H1 (cell line): Measurements from ENCODE around the gene ROBO2. TPM values are rescaled to one million over a fixed set of nuclear protein-coding genes. Genes with fewer than 3 reads are reported as not detected.

Source experiments
- CTCF ChIA-PET: fragments of 300-600 bp; sonication (Branson Sonifier 250); formaldehyde crosslinking; loops from one replicate; lab custom pipeline; 2021; ENCODE audit not compliant: partially characterized antibody; lab: Charles Lee
- POLR2A ChIA-PET: fragments of 300-600 bp; sonication (Branson Sonifier 250); formaldehyde crosslinking; loops from one replicate; lab custom pipeline; 2021; ENCODE audit warnings: inconsistent platforms; ENCODE audit not compliant: partially characterized antibody; lab: Charles Lee
- DNase-seq, 2 experiments: peaks; one replicate each; pipeline versions ENCODE4 v3.0.0 to v3.0.0-alpha.2; 2010 to 2022; ENCODE audit warnings: low spot score in 2 of 2, low read depth in 1 of 2, mixed read lengths in 1 of 2
- FAIRE-seq: peaks from 2 replicates; lab custom pipeline; 2011; peaks lifted over from hg19 to GRCh38; lab: Jason Lieb, UNC
- H2AFZ ChIP-seq: 2 replicates; pipeline ENCODE4 v1.8.1; 2012; ENCODE audit warnings: low read length, inconsistent platforms
- H2AK5ac ChIP-seq: 2 replicates; pipeline ENCODE4 v1.6.1; 2013; ENCODE audit warnings: low read depth, low read length
- H2BK120ac ChIP-seq: replicated peaks from 2 replicates; pipeline ENCODE3; 2013; ENCODE audit warnings: low read depth, low read length, inconsistent platforms
- H2BK12ac ChIP-seq: 2 replicates; pipeline ENCODE4 v1.6.1; 2013; ENCODE audit warnings: low read depth, low read length
- H2BK15ac ChIP-seq: 2 replicates; pipeline ENCODE4 v1.6.1; 2013; ENCODE audit warnings: low read length
- H2BK20ac ChIP-seq: 2 replicates; pipeline ENCODE4 v1.6.1; 2013; ENCODE audit warnings: low read length
- H2BK5ac ChIP-seq: 2 replicates; pipeline ENCODE4 v1.6.1; 2013; ENCODE audit warnings: low read depth, low read length
- H3K14ac ChIP-seq: 2 replicates; pipeline ENCODE4 v1.6.1; 2013; ENCODE audit warnings: inconsistent platforms; ENCODE audit not compliant: insufficient read length
- H3K18ac ChIP-seq: 2 replicates; pipeline ENCODE4 v1.6.1; 2013; ENCODE audit warnings: low read length; ENCODE audit errors: extremely low read depth
- H3K23ac ChIP-seq: 2 replicates; pipeline ENCODE4 v1.6.1; 2013; ENCODE audit warnings: inconsistent platforms; ENCODE audit not compliant: insufficient read length
- H3K23me2 ChIP-seq: 2 replicates; pipeline ENCODE4 v1.6.1; 2013; ENCODE audit warnings: low read depth, low read length
- H3K27ac ChIP-seq: 2 replicates; pipeline ENCODE4 v1.6.1; 2011; ENCODE audit warnings: low read depth, low read length, inconsistent platforms
- H3K27me3 ChIP-seq, 4 experiments: replicated peaks in 1 of 4; 1 replicate in 1 of 4; 2 replicates in 3 of 4; pipeline versions ENCODE4 v1.6.1 to v1.8.1; 2011 to 2013; ENCODE audit warnings: low read length in 3 of 4, mild to moderate bottlenecking in 3 of 4, inconsistent platforms in 2 of 4, mixed read lengths in 2 of 4, moderate library complexity in 1 of 4; ENCODE audit not compliant: control insufficient read depth in 3 of 4, insufficient read depth in 3 of 4; ENCODE audit errors: extremely low read depth in 1 of 4
- H3K36me3 ChIP-seq, 4 experiments: 2 replicates each; pipeline versions ENCODE4 v1.6.1 to v1.8.1; 2011 to 2013; ENCODE audit warnings: mild to moderate bottlenecking in 4 of 4, low read length in 3 of 4, moderate library complexity in 2 of 4, control low read depth in 1 of 4, inconsistent platforms in 1 of 4; ENCODE audit not compliant: insufficient read depth in 4 of 4, control insufficient read depth in 2 of 4
- H3K4ac ChIP-seq: replicated peaks from 2 replicates; pipeline ENCODE3; 2013; ENCODE audit warnings: low read length, low read depth, mixed read lengths, inconsistent platforms; ENCODE audit not compliant: insufficient read length
- H3K4me1 ChIP-seq, 4 experiments: replicated peaks in 1 of 4; 1 replicate in 1 of 4; 2 replicates in 3 of 4; pipeline versions ENCODE4 v1.6.1 to v1.8.1; 2011 to 2013; ENCODE audit warnings: low read length in 3 of 4, inconsistent platforms in 2 of 4, mixed read lengths in 1 of 4; ENCODE audit not compliant: insufficient read depth in 4 of 4, control insufficient read depth in 3 of 4
- H3K4me2 ChIP-seq, 2 experiments: 2 replicates each; pipeline versions ENCODE4 v1.6.1 to v1.8.1; 2011 to 2013; ENCODE audit warnings: low read depth in 2 of 2, low read length in 2 of 2, control low read depth in 1 of 2, inconsistent platforms in 1 of 2, mild to moderate bottlenecking in 1 of 2; ENCODE audit not compliant: insufficient read depth in 1 of 2
- H3K4me3 ChIP-seq, 4 experiments: fragments of 200-600, 300-600 bp in 1 of 4; sonication (generic), shearing (Covaris generic), sonication (Bioruptor Twin) in 1 of 4; 2 replicates each; pipeline versions ENCODE4 v1.5.1 to v1.8.1; 2011 to 2016; ENCODE audit warnings: low read length in 4 of 4, low read depth in 3 of 4, control low read depth in 2 of 4, inconsistent platforms in 2 of 4, mild to moderate bottlenecking in 2 of 4, mixed read lengths in 1 of 4, moderate library complexity in 1 of 4; ENCODE audit not compliant: insufficient read depth in 2 of 4; ENCODE audit errors: extremely low read depth in 1 of 4
- H3K56ac ChIP-seq: replicated peaks from 2 replicates; pipeline ENCODE3; 2013; ENCODE audit warnings: low read depth, mild to moderate bottlenecking, mixed read lengths, low read length, inconsistent platforms; ENCODE audit not compliant: insufficient read length
- H3K79me1 ChIP-seq: 2 replicates; pipeline ENCODE4 v1.6.1; 2013; ENCODE audit warnings: low read depth, low read length, control low read depth
- H3K79me2 ChIP-seq, 2 experiments: 2 replicates each; pipeline versions ENCODE4 v1.6.1 to v1.8.1; 2012 to 2013; ENCODE audit warnings: low read length in 2 of 2, mild to moderate bottlenecking in 2 of 2, inconsistent platforms in 1 of 2; ENCODE audit not compliant: insufficient read depth in 2 of 2, control insufficient read depth in 1 of 2
- H3K9ac ChIP-seq, 4 experiments: replicated peaks in 1 of 4; 1 replicate in 1 of 4; 2 replicates in 3 of 4; pipeline versions ENCODE4 v1.6.1 to v1.8.1; 2011 to 2013; ENCODE audit warnings: low read depth in 3 of 4, low read length in 3 of 4, control low read depth in 2 of 4, mild to moderate bottlenecking in 2 of 4, moderate library complexity in 2 of 4, inconsistent platforms in 1 of 4; ENCODE audit errors: extremely low read depth in 1 of 4
- H3K9me3 ChIP-seq, 2 experiments: 2 replicates each; pipeline versions ENCODE4 v1.6.1 to v1.8.1; 2012 to 2013; ENCODE audit warnings: mild to moderate bottlenecking in 2 of 2, moderate library complexity in 2 of 2, control low read depth in 1 of 2, inconsistent platforms in 1 of 2, low read depth in 1 of 2, low read length in 1 of 2, mixed read lengths in 1 of 2; ENCODE audit not compliant: insufficient read depth in 2 of 2
- H4K20me1 ChIP-seq, 2 experiments: replicated peaks in 1 of 2; 2 replicates each; pipeline versions ENCODE3 to v1.8.1; 2011 to 2013; ENCODE audit warnings: inconsistent platforms in 2 of 2, low read length in 2 of 2, mild to moderate bottlenecking in 1 of 2; ENCODE audit not compliant: insufficient read depth in 2 of 2, control insufficient read depth in 1 of 2
- H4K5ac ChIP-seq: 2 replicates; pipeline ENCODE4 v1.6.1; 2013; ENCODE audit warnings: low read length, low read depth, mixed read lengths, inconsistent platforms; ENCODE audit not compliant: insufficient read length
- H4K8ac ChIP-seq: 2 replicates; pipeline ENCODE4 v1.8.0; 2013; ENCODE audit warnings: mild to moderate bottlenecking, moderate library complexity, low read length, inconsistent platforms; ENCODE audit not compliant: insufficient read depth; ENCODE audit errors: extremely low read depth
- H4K91ac ChIP-seq: replicated peaks from 2 replicates; pipeline ENCODE3; 2013; ENCODE audit warnings: low read length, mixed read lengths, inconsistent platforms; ENCODE audit not compliant: insufficient read length
- CBX8 ChIP-seq: fragments of 300-800, 300-1000 bp; sonication (generic); IDR thresholded peaks from 2 replicates; pipeline ENCODE4 v1.7.1; 2016; ENCODE audit warnings: low read depth, low read length, borderline replicate concordance
- RFX5 ChIP-seq: IDR thresholded peaks from 2 replicates; pipeline ENCODE4 v1.6.1; 2011; ENCODE audit warnings: low read depth, low read length, improper control_type of control experiment, borderline replicate concordance
- WGBS, 2 experiments: shearing (Covaris generic) in 1 of 2; methylation state at CpG; one replicate each; pipeline versions ENCODE4 v1.1.6 to v1.1.7; 2013 to 2015; ENCODE audit warnings: low lambda C conversion rate in 2 of 2, mixed read lengths in 2 of 2, inconsistent platforms in 1 of 2, low coverage in 1 of 2, missing lambda C conversion rate in 1 of 2; ENCODE audit not compliant: insufficient replicate concordance in 2 of 2, insufficient coverage in 1 of 2, insufficient read length in 1 of 2; ENCODE audit errors: extremely low coverage in 1 of 2, missing lambda C conversion rate in 1 of 2; 5-methylcytosine and 5-hydroxymethylcytosine counted together
- polyA plus RNA-seq, 7 experiments: library from polyadenylated mRNA; depleted of rRNA in 3 of 7; stranded (reverse) in 5 of 7; unstranded in 2 of 7; fragments of >200 nt in 5 of 7; fragments of 200-250 nt in 2 of 7; gene quantifications; 1 replicate in 5 of 7; 2 replicates in 1 of 7; 4 replicates in 1 of 7; pipeline versions ENCODE4 v1.2.1 to v1.2.3, GENCODE V29; 2011 to 2013; ENCODE audit warnings: missing spikeins in 2 of 7, mixed read lengths in 2 of 7
- total RNA-seq: library from RNA; stranded (reverse); fragmentation: NEBNext Ultra II Directional; extraction: Animal tissue kit (Norgen Biotek cat#: 25700); gene quantifications from 2 replicates; pipeline ENCODE4 v1.2.1, GENCODE V29; 2021

The ROBO2 gene
- total and polyA plus RNA-seq, 2 of the 8 experiments (the other 6 are each of a cell fraction or from before 2014, with no cell fraction given) = 1.5 to 2.9 TPM

DNA sequence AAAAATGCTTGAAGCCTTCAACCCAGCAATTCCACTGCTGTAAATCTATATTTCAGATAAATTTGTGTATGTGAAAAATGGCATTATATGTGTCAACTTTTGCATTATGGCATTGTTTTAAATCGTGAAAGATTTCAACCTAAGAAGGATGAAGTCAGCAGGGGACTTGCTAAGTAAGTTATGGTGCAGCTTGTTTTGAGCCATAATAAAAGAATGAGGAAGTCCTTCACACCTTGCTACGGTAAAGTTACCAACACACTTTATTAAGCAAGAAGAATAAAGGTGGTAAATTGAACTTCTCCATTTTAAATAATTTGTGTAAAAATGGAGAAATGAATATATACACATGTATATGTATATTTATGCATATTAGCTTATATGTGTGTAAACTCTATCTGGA is 371.4 kb downstream of the ROBO2 start:
- Histone ChIP-seq H4K91ac (no peak overlapping the region), H3K23me2 (no peaks in the 10 kb centered on the region), H3K27ac (no peak overlapping the region), H4K5ac (no peak overlapping the region), H2BK15ac (no peak overlapping the region), H3K4me3 (no peak overlapping the region), H2BK20ac (no peak overlapping the region), H3K18ac (no peak overlapping the region), H3K79me1 (no peaks in the 10 kb centered on the region), H3K56ac (no peak overlapping the region), H3K27me3 (no peaks in the 10 kb centered on the region), H2BK5ac (no peak overlapping the region), H3K23ac (no peak overlapping the region), H3K4me1 (no peaks in the 10 kb centered on the region), H4K8ac (no peak overlapping the region), H3K79me2 (no peaks in the 10 kb centered on the region), H3K36me3 (no peaks in the 10 kb centered on the region), H3K9me3 (no peaks in the 10 kb centered on the region), H2AFZ (no peak overlapping the region), H4K20me1 (no peaks in the 10 kb centered on the region), H3K4me2 (no peak overlapping the region), H3K9ac (no peak overlapping the region), H3K4ac (no peak overlapping the region), H2BK120ac (no peak overlapping the region), H2AK5ac (no peak overlapping the region), H3K14ac (no peak overlapping the region), H2BK12ac (no peak overlapping the region)
- 95% methylated on average over 2 of the region's 2 CpGs; no CpG with 5 or more reads in 1 of the 2 experiments for WGBS, 2 experiments
- FAIRE-seq = no peak
- TF ChIP-seq RFX5 (no peak), CBX8 (no peak)
- ChIA-PET CTCF (interaction anchor here (0.7 to 2.2 kb wide), 2 partner anchors 64 to 91 kb away, joined by 3 to 5 read pairs; no protein-coding TSS in a partner anchor), POLR2A (no interaction called here)
- no peak for DNase-seq
